Esophagus squamous epithelium (tissue), 4 donors: ENCODE results near the gene PCDHGA1.

Source experiments
- CTCF ChIP-seq, 6 experiments: fragments of 450-650 bp in 4 of 6; fragments of 200-600 bp in 2 of 6; sonication (generic) in 2 of 6; IDR thresholded peaks; one replicate each; pipeline ENCODE4 v1.5.1; 2016 to 2019; ENCODE audit warnings: antibody characterized with exemption in 6 of 6, mild to moderate bottlenecking in 4 of 6, moderate library complexity in 4 of 6
- POLR2A ChIP-seq, 4 donors: fragments of 450-650 bp; IDR thresholded peaks; one replicate each; pipeline ENCODE4 v1.6.1; 2017; ENCODE audit warnings: antibody characterized with exemption in 4 of 4, mild to moderate bottlenecking in 4 of 4, moderate library complexity in 3 of 4

GRCh38 chr5:141558150-141558549 is 227.8 kb downstream of the PCDHGA1 start:
- no peak for TF ChIP-seq CTCF (IDR thresholded peaks at IDR 0.05)
- TF ChIP-seq POLR2A (IDR thresholded peaks at IDR 0.05): no peak
